GM23248 (cell line): ENCODE results near the gene ALG9. TPM values are rescaled to one million over a fixed set of nuclear protein-coding genes. Genes with fewer than 3 reads are reported as not detected.

Experiments used
- DNase-seq: peaks from one replicate; pipeline ENCODE4 v3.0.0-alpha.2; 2015
- H2AFZ ChIP-seq: fragments of 200-600 bp; sonication (generic); 2 replicates; pipeline ENCODE4 v1.6.1; 2016; ENCODE audit warnings: antibody characterized with exemption
- H3F3A ChIP-seq: fragments of 200-600 bp; sonication (generic); 2 replicates; pipeline ENCODE4 v1.6.1; 2016; ENCODE audit warnings: mild to moderate bottlenecking, antibody characterized with exemption, mixed run types; ENCODE audit not compliant: insufficient read depth
- H3K27ac ChIP-seq: fragments of 200-600 bp; sonication (generic); 2 replicates; pipeline ENCODE4 v1.5.1; 2016; ENCODE audit warnings: mild to moderate bottlenecking
- H3K27me3 ChIP-seq: fragments of 200-600 bp; sonication (generic); replicated peaks from 2 replicates; pipeline ENCODE4 v1.6.1; 2016; ENCODE audit warnings: mild to moderate bottlenecking; ENCODE audit not compliant: insufficient read depth
- H3K36me3 ChIP-seq: fragments of 200-600 bp; sonication (generic); 2 replicates; pipeline ENCODE4 v1.6.1; 2016; ENCODE audit warnings: low read depth, mild to moderate bottlenecking
- H3K4me1 ChIP-seq: fragments of 200-600 bp; sonication (generic); 2 replicates; pipeline ENCODE4 v1.6.1; 2016; ENCODE audit warnings: mild to moderate bottlenecking; ENCODE audit not compliant: insufficient read depth
- H3K4me2 ChIP-seq: fragments of 200-600 bp; sonication (generic); one replicate; pipeline ENCODE4 v1.6.1; 2016; ENCODE audit warnings: mild to moderate bottlenecking; ENCODE audit not compliant: unreplicated experiment
- H3K4me3 ChIP-seq: fragments of 200-600 bp; sonication (generic); 2 replicates; pipeline ENCODE4 v1.5.1; 2016; ENCODE audit warnings: mild to moderate bottlenecking
- H3K79me2 ChIP-seq: fragments of 200-600 bp; sonication (generic); 2 replicates; pipeline ENCODE4 v1.6.1; 2016; ENCODE audit warnings: mild to moderate bottlenecking; ENCODE audit not compliant: insufficient read depth
- H3K9ac ChIP-seq: fragments of 200-600 bp; sonication (generic); 2 replicates; pipeline ENCODE4 v1.6.1; 2016; ENCODE audit warnings: mild to moderate bottlenecking
- H3K9me2 ChIP-seq: fragments of 200-600 bp; sonication (generic); 2 replicates; pipeline ENCODE4 v1.6.1; 2016; ENCODE audit warnings: mixed run types, mild to moderate bottlenecking, moderate library complexity; ENCODE audit not compliant: insufficient read depth
- H3K9me3 ChIP-seq: fragments of 200-600 bp; sonication (generic); one replicate; pipeline ENCODE4 v1.6.1; 2017; ENCODE audit warnings: low read depth
- H4K20me1 ChIP-seq: fragments of 200-600 bp; sonication (generic); 2 replicates; pipeline ENCODE4 v1.6.0; 2016; ENCODE audit not compliant: insufficient read depth
- EZH2 ChIP-seq: fragments of 200-600 bp; sonication (generic); IDR thresholded peaks from 2 replicates; pipeline ENCODE4 v1.6.1; 2018; ENCODE audit warnings: antibody characterized with exemption, mild to moderate bottlenecking; ENCODE audit not compliant: insufficient read depth, poor library complexity, severe bottlenecking
- EZH2phosphoT487 ChIP-seq: fragments of 200-600 bp; sonication (generic); IDR thresholded peaks from 2 replicates; pipeline ENCODE4 v1.6.1; 2018; ENCODE audit warnings: antibody characterized with exemption, moderate library complexity, mild to moderate bottlenecking, low read depth; ENCODE audit not compliant: insufficient read depth
- WGBS, 2 experiments: methylation state at CpG; one replicate each; pipeline ENCODE4 v1.1.6; 2015 to 2017; ENCODE audit warnings: low lambda C conversion rate in 2 of 2, low coverage in 1 of 2; ENCODE audit errors: missing lambda C conversion rate in 2 of 2; 5-methylcytosine and 5-hydroxymethylcytosine counted together
- in situ Hi-C: fragments of 300-500 bp; cut with MboI; formaldehyde crosslinking; loops from 2 replicates; pipeline ENCODE4 v1.15.0; 2020
- polyA plus RNA-seq: library from polyadenylated mRNA; unstranded; fragments of >200 nt; fragmentation: Nextera tagmentation; extraction: Ambion mirVana; gene quantifications from 2 replicates; pipeline ENCODE4 v1.2.1, GENCODE V29; 2016
- total RNA-seq: library from RNA; depleted of rRNA; stranded (reverse); fragments of >200 nt; shearing (Covaris generic); gene quantifications from 2 replicates; pipeline ENCODE4 v1.2.3, GENCODE V29; 2014

The ALG9 gene
- total and polyA plus RNA-seq, 2 experiments from 2014 or later: 24.5 to 36.3 TPM

- in situ Hi-C loops: no loop called here
- Histone ChIP-seq H2AFZ (peak overlapping the region; percentile 68; the same call in 1 of the 2 replicates), H3F3A (peaks cover 49% of the 10 kb centered on the region), H3K79me2 (peaks cover 31% of the 10 kb centered on the region), H3K4me1 (peaks cover 38% of the 10 kb centered on the region), H4K20me1 (no peaks in the 10 kb centered on the region), H3K4me2 (peak overlapping the region; percentile 79), H3K9me3 (no peaks in the 10 kb centered on the region), H3K9ac (peak overlapping the region; percentile 81), H3K27me3 (no peaks in the 10 kb centered on the region), H3K36me3 (0 out of 2 replicates have a peak, but pooled peaks cover 6% of the 10 kb centered on the region), H3K9me2 (no peaks in the 10 kb centered on the region), H3K27ac (peak overlapping the region; percentile 95), H3K4me3 (peak overlapping the region; percentile 65)
- WGBS, 2 experiments: 22 to 23% methylated on average over 9 of the region's 9 CpGs
- no peak for TF ChIP-seq EZH2
- peak; percentile 77 for DNase-seq
Measured at GRCh38 chr11:111910676-111911562, 39.5 kb upstream of the ALG9 start.

- 84 to 88% methylated on average over 5 of the region's 5 CpGs for WGBS, 2 experiments
- Histone ChIP-seq H3F3A (peaks cover 49% of the 10 kb centered on the region), H3K4me2 (peak overlapping the region; percentile 79)
Measured at GRCh38 chr11:111909378-111909777, 38.0 kb upstream of the ALG9 start.

GRCh38 chr11:111908639-111909305 lies 37.4 kb upstream of the ALG9 start:
- no peak overlapping the region for H2AFZ ChIP-seq
- TF ChIP-seq EZH2phosphoT487 (no peak), EZH2 (no peak)
- no peaks in the 10 kb centered on the region for H4K20me1 ChIP-seq
- no peak overlapping the region for H3K4me3 ChIP-seq
- H3K9me2 ChIP-seq: no peaks in the 10 kb centered on the region
- H3K27me3 ChIP-seq: no peaks in the 10 kb centered on the region
- no peak for DNase-seq
- peaks cover 26% of the 10 kb centered on the region for H3K4me1 ChIP-seq
- WGBS, 2 experiments: 85 to 88% methylated on average over 5 of the region's 5 CpGs
- H3K36me3 ChIP-seq: 0 out of 2 replicates have a peak, but pooled peaks cover 6% of the 10 kb centered on the region
- peaks cover 16% of the 10 kb centered on the region for H3K79me2 ChIP-seq
- H3K27ac ChIP-seq: no peak overlapping the region
- H3F3A ChIP-seq: peaks cover 49% of the 10 kb centered on the region
- in situ Hi-C loops: no loop called here
- H3K9ac ChIP-seq: no peak overlapping the region
- H3K9me3 ChIP-seq: no peaks in the 10 kb centered on the region
- H3K4me2 ChIP-seq: no peak overlapping the region

More at GRCh38 chr11:111909378-111909777, 38.0 kb upstream of the ALG9 start:
- peaks cover 30% of the 10 kb centered on the region for H3K4me1 ChIP-seq
- no peaks in the 10 kb centered on the region for H4K20me1 ChIP-seq
- no peak overlapping the region for H2AFZ ChIP-seq
- H3K79me2 ChIP-seq: peaks cover 19% of the 10 kb centered on the region
- no peaks in the 10 kb centered on the region for H3K9me2 ChIP-seq
- in situ Hi-C loops: no loop called here
- H3K9me3 ChIP-seq: no peaks in the 10 kb centered on the region
- H3K27me3 ChIP-seq: no peaks in the 10 kb centered on the region
- H3K4me3 ChIP-seq: peak overlapping the region; percentile 65; the same call in 1 of the 2 replicates
- DNase-seq: no peak
- TF ChIP-seq EZH2 (no peak), EZH2phosphoT487 (no peak)
- peak overlapping the region; percentile 95; the same call in 1 of the 2 replicates for H3K27ac ChIP-seq
- H3K36me3 ChIP-seq: 0 out of 2 replicates have a peak, but pooled peaks cover 6% of the 10 kb centered on the region
- H3K9ac ChIP-seq: no peak overlapping the region

- Histone ChIP-seq H3K9ac (no peak overlapping the region), H3K27me3 (no peaks in the 10 kb centered on the region), H3K4me1 (peaks cover 16% of the 10 kb centered on the region), H3K36me3 (0 out of 2 replicates have a peak, but pooled peaks cover 6% of the 10 kb centered on the region), H3K27ac (no peak overlapping the region), H3K9me3 (no peaks in the 10 kb centered on the region), H3F3A (peaks cover 44% of the 10 kb centered on the region), H3K9me2 (no peaks in the 10 kb centered on the region), H2AFZ (peak overlapping the region; percentile 47; the same call in 1 of the 2 replicates), H3K79me2 (0 out of 2 replicates have a peak, but pooled peaks cover 9% of the 10 kb centered on the region), H4K20me1 (no peaks in the 10 kb centered on the region), H3K4me2 (no peak overlapping the region), H3K4me3 (no peak overlapping the region)
- 88 to 92% methylated on average over 1 of the region's 1 CpG for WGBS, 2 experiments
- no peak for DNase-seq
- in situ Hi-C loops: no loop called here
- TF ChIP-seq EZH2: no peak
- TF ChIP-seq EZH2phosphoT487: no peak
Measured at GRCh38 chr11:111906680-111907079, 35.3 kb upstream of the ALG9 start.
